NOMO-1 (cell line): ENCODE results near the gene SH3PXD2A.

ENCODE experiments used
- DNase-seq, 2 experiments: peaks; one replicate each; lab custom pipeline; 2025; ENCODE audit not compliant: unreplicated experiment in 2 of 2; lab: John Stamatoyannopoulos, UW

SH3PXD2A gene

GRCh38 chr10:103597003-103597402 lies 258.4 kb downstream of the SH3PXD2A start:
- no peak for DNase-seq

- DNase-seq: no peak
Measured at GRCh38 chr10:103595933-103596726, 259.2 kb downstream of the SH3PXD2A start.

GRCh38 chr10:103593022-103593570 lies 262.3 kb downstream of the SH3PXD2A start:
- DNase-seq: no peak

DNA sequence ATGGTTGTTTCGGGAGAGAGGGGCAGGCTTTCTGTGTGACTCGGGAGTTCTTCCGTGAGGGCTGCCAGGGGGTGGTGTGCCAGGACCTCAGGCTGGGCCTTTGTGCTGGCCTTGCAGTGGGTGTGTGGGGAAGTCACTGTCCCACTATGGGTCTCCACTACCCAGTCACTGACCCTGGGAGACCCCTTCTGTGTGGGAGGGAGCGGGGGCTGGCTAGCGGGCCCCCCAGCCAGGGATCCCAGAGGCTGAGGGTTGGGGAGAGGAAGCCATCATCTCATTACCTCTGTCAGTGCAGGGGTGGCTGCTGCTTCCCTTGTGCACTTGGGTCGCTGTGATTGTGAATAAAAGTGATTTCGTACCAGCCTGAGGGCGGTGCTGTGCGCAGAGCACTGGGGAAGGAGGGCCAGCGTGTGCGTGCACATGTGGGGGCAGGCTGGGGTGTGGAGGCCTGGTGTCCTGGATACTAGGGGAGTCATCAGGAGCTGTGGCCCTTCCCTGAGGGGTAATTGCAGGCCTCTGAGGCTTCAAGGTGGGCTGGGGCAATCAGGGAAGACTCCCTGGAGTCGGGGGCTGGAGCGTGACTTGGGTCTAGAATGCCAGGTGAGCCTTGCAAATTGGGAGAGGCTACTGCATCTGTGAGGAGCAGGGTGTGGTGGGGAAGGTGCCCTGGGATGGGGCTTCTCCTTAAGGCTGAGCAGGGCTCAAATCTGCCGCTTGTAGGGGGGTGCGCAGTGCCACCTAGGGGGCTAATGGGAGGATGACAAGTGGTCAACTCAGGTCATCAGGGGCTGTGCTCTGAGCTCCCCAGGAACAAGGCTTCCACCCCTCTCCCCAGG lies 263.0 kb downstream of the SH3PXD2A start:
- DNase-seq: peak; percentile 12 to 15

- DNase-seq: no peak
Measured at GRCh38 chr10:103590744-103591291, 264.6 kb downstream of the SH3PXD2A start.

DNA sequence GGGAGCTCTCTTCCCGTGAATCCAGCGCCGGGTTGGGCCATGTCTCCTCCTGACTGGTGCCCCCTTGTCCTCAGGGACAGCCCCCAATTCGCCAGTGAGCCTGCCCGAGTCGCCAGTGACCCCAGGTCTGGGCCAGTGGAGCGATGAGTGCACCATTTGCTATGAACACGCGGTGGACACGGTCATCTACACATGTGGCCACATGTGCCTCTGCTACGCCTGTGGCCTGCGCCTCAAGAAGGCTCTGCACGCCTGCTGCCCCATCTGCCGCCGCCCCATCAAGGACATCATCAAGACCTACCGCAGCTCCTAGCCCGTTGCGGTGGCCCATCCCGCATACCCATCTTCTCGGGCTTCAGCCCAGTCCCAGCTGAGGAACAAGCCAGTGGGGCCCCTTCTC lies 265.3 kb downstream of the SH3PXD2A start:
- no peak for DNase-seq

DNA sequence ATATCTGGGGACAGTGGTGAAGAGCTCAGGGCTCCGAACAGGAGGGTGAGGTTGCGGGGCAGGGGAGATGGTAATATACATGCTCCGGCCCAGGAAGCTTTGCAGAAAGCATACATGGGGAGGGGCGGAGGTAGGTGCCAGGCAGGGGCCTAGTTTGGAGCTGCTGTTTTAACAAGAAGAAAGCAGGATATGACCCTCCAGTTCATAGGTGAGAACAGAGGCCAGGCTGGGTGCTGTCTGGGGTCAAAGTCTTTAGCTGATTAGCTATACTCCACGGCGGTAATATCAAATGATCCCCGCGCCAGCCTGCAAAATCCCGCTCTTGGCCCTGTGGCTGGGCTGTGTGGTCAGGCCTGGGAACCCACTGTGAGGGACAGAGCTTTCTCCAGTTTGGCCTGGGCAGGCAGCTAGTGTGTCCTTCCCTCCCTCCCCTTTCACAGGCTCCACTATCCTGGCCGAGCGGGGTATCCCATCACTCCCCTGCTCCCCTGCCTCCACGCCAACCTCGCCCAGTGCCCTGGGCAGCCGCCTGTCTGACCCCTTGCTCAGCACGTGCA lies 266.2 kb downstream of the SH3PXD2A start:
- no peak for DNase-seq

DNA sequence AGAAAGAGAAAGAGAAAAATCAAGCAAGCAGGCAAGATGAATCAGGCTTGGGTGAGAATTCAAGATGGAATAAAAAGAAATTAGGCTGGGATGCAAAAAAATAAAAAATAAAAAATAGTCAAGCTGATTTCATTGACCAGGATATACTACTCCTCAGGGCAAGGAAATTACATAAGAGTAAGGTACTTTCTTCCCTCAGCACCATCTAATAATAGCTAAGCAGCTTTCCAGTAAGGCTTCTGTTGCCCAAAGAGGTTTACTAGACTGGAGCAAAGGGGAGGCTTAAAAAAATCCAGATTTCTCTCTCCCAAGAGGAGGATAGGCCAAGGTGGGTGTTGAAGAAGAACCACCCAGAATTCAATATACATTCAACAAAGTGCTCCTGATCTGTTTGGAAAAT lies 268.3 kb downstream of the SH3PXD2A start:
- no peak for DNase-seq

- DNase-seq: no peak
Measured at GRCh38 chr10:103585011-103585405, 270.4 kb downstream of the SH3PXD2A start.

DNA sequence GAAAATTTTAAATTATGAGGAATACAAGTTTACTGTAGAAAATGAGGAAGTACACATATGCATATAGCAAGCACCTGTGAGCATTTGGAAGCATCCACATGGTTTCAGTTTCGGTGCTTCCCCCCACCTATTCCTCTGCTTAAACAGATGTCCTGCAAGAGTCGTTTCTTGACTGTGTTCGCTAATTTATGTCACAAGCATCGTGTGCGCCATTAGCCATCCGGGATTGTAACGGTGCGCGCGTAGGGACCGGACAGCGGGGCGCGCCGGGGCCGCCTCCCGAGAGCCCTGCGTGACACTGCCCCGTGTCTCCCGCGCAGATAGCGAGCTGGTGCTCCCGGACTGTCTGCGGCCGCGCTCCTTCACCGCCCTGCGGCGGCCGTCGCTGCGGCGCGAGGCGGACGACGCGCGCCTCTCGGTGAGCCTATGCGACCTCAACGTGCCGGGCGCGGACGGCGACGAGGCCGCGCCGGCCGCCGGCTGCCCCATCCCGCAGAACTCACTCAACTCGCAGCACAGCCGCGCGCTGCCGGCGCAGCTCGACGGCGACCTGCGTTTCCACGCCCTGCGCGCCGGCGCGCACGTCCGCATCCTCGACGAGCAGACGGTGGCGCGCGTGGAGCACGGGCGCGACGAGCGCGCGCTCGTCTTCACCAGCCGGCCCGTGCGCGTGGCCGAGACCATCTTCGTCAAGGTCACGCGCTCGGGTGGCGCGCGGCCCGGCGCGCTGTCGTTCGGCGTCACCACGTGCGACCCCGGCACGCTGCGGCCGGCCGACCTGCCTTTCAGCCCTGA lies 271.0 kb downstream of the SH3PXD2A start:
- DNase-seq: no peak

- no peak for DNase-seq
Measured at GRCh38 chr10:103583871-103584215, 271.5 kb downstream of the SH3PXD2A start.

GRCh38 chr10:103582331-103583123 lies 272.8 kb downstream of the SH3PXD2A start:
- DNase-seq: no peak

GRCh38 chr10:103581499-103581898 lies 273.9 kb downstream of the SH3PXD2A start:
- no peak for DNase-seq

GRCh38 chr10:103580430-103580829 lies 274.9 kb downstream of the SH3PXD2A start:
- DNase-seq: no peak

GRCh38 chr10:103580011-103580410 lies 275.4 kb downstream of the SH3PXD2A start:
- DNase-seq: no peak

DNA sequence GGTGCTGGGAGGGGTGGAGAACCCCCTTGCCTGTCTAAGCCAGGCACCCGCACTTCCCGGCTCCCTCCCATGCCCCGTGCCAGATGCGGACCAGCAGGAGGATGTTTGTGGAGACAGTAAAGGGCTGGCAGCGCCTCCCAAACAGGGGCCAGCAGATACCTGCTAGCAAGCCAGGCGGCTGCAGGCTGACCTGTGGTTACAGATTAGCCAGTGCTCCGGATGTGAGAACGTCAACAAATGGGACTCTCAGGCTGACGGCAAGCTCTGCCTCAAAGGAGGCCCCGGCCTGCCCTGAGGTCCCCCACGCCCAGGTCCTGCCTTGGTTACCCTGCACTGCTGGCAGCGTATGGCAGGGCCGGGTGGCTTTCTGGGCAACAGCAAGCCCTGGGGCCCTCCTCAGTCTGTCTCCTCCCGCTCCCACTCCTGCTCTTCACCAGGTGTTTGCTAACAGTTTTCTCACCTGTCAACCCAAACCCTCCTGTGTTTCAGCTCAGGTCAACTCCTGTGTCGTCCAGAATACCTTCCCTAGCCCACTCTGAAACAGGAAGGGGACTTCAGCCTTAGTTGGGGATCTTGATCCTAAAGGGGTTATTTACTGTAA lies 276.5 kb downstream of the SH3PXD2A start:
- no peak for DNase-seq

DNA sequence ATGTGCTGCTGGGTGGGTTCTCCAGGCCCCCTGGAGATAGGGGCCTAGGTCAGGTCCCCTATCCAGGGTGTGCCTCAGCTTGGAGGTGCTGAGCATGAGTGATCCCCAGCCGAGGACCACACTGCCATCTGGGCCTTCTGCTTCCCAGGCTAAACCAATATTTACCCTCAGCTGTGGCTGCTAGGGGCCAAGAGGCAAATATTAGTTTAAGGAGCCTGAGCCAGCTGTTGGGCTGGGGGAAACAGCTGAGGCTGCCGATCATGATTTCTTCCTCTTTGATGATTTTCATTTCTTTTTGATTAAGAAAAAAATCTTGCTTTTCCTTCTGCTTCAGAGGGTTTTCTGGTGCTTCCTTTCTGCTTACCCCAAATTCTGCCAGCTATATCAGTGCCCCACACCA lies 278.5 kb downstream of the SH3PXD2A start:
- DNase-seq: no peak

DNA sequence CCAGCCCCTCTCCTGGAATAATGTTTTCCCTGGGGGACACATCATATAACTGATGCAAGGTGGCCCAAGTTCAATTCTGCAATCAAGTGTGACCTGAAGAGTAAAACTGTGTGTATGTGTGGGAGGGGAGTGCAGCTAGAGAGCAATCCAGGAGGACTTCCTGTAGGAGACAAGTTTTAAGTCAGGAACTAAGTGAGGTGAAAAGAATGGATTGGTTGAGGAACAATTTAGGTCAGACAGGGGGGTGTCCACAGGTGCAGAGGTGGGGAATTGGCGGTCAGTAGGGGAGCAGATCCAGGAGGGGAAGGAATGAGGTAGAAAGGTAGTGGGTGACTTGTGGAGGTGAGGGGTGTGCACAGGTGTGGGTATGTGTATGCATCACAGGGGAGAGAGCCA lies 279.3 kb downstream of the SH3PXD2A start:
- no peak for DNase-seq

DNA sequence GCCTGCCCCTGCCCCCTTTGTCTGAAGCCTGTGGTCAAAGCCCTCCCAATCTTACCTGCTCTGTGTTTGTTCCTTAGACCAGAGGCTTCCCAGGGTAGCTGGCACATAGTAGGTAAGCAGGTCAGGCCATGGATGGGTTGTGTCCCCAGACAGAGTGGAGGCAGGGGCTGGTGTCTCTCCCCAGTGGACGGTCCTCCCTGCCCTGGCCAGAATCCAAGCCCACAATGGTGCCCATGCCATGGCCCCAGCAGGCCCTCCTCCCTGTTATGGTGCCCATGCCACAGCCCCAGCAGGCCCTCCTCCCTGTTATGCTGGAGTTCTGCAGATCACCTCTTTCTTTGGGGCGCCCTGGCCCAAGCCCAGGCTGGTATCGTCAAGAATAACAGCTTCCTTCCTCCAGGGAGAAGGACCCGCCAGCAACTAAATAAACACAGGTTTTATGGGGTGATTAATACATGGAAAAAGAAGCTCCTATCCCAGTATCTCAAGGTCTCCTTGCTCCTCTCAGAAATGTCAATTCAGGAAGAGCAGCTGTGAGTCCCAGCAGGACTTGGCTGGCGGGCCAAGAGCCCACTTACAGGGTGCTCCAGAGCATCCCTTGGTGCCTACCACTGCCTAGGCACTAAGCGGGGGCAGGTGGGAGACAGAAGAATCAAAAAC lies 279.8 kb downstream of the SH3PXD2A start:
- DNase-seq: no peak
